ENCODE results near the gene MYO1B. TPM values are rescaled to one million over a fixed set of nuclear protein-coding genes. Genes with fewer than 3 reads are reported as not detected.

MYO1B gene
- total RNA-seq, 1 donor from 2014 or later, result 67.7 TPM

DNA sequence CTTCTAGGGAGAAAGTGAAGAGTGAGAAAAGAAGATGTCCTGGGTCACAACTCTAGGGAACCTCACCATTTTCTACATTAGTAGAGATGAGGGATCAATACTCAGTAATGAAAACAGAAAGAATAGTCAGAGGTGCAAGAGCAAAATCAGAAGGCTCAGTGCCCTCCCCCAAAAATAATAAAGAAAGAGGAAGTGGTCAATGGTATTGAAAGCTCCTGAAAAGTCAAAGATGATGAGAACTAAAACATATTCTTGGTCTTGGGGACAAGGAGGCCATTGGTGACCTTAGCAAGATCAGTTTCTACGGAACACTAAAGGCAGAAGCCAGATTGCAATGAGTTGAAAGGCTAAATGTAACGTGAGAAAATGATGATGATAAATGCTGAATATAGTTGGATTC lies 24.5 kb upstream of the MYO1B start:
- H3K36me3 Mint-ChIP-seq, result no peaks in the 10 kb centered on the region
- no peak overlapping the region for H3K4me3 Mint-ChIP-seq
- TF ChIP-seq, protein P1, sequence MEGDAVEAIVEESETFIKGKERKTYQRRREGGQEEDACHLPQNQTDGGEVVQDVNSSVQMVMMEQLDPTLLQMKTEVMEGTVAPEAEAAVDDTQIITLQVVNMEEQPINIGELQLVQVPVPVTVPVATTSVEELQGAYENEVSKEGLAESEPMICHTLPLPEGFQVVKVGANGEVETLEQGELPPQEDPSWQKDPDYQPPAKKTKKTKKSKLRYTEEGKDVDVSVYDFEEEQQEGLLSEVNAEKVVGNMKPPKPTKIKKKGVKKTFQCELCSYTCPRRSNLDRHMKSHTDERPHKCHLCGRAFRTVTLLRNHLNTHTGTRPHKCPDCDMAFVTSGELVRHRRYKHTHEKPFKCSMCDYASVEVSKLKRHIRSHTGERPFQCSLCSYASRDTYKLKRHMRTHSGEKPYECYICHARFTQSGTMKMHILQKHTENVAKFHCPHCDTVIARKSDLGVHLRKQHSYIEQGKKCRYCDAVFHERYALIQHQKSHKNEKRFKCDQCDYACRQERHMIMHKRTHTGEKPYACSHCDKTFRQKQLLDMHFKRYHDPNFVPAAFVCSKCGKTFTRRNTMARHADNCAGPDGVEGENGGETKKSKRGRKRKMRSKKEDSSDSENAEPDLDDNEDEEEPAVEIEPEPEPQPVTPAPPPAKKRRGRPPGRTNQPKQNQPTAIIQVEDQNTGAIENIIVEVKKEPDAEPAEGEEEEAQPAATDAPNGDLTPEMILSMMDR (conservative IDR thresholded peaks at IDR 0.05), result no peak
- no peaks in the 10 kb centered on the region for H3K27me3 Mint-ChIP-seq
- DNase-seq (ENCODE audit: extremely low spot score, unreplicated experiment), result no peak
- H3K4me1 Mint-ChIP-seq (ENCODE audit: unreplicated experiment), result peaks cover 9% of the 10 kb centered on the region
- no peak overlapping the region for H3K27ac Mint-ChIP-seq
- H3K9me3 Mint-ChIP-seq, result peaks cover 8% of the 10 kb centered on the region

DNA sequence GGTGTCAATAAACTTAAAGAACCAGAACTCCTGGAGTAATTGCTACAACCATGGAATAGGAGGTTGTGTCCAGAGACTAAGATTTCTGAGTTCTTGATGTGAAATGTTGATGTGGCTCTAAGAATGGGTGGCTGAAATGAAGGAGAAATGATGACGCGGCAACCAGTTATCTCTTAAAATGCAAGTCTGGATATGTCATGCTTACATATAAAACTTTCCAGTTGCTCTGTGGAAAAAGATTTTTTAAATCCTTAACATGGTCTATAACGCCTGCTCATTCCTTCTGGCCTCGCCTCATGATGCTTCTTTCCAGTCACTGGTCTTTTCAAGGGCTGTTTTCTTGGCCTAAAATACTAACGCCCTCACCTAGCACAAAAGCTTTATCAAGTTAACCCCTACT lies 23.5 kb upstream of the MYO1B start:
- Mint-ChIP-seq H3K4me3 (no peak overlapping the region), H3K4me1 (ENCODE audit: unreplicated experiment) (peaks cover 13% of the 10 kb centered on the region), H3K36me3 (no peaks in the 10 kb centered on the region), H3K9me3 (peaks cover 8% of the 10 kb centered on the region), H3K27me3 (no peaks in the 10 kb centered on the region), H3K27ac (no peak overlapping the region)
- TF ChIP-seq, protein P1 (conservative IDR thresholded peaks at IDR 0.05), result no peak
- no peak for DNase-seq (ENCODE audit: extremely low spot score, unreplicated experiment)

DNA sequence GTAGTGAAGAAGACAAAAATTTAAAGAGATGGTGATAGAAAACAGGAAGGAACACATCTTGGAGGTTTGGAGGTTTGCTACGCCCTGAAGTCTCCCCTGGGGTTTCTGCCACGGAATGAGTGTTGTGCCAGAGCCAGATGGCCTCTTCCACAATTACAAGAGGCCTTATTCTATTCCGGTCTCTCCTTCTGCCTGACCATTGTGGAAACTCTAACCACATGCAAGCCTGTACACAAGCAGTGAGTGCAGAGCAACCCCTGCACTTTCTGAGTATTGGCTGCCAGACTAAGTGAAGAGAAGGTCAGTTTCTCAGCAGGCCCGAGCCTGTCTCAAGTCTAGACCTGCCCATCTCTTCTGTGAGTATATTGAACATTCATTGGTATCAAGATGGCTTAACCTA lies 22.7 kb upstream of the MYO1B start:
- H3K27me3 Mint-ChIP-seq, result no peaks in the 10 kb centered on the region
- peaks cover 8% of the 10 kb centered on the region for H3K9me3 Mint-ChIP-seq
- DNase-seq (ENCODE audit: extremely low spot score, unreplicated experiment), result no peak
- H3K27ac Mint-ChIP-seq, result no peak overlapping the region
- no peak overlapping the region for H3K4me3 Mint-ChIP-seq
- no peaks in the 10 kb centered on the region for H3K36me3 Mint-ChIP-seq
- H3K4me1 Mint-ChIP-seq (ENCODE audit: unreplicated experiment), result peaks cover 13% of the 10 kb centered on the region
- TF ChIP-seq, protein P1 (conservative IDR thresholded peaks at IDR 0.05), result no peak

DNA sequence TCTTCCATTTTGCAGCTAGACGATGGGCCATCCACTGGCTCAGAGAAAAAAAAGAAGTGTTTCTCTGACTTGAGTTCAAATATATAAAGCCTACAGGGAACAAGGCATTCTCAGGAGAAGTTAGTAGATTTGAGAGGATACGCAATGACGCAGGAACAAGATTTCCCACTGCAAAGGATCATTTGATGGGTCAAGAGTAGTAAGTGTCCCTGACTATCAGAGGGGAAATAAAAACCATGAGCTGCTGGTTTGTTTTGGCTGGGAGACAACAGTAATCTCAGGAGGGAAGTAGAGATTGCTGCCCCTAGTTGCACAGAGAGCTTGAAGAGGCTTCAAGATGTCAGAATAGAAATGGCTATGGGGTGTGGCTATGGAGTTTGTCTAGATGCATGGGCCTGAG lies 22.3 kb upstream of the MYO1B start:
- DNase-seq (ENCODE audit: extremely low spot score, unreplicated experiment), result no peak
- Mint-ChIP-seq H3K4me1 (ENCODE audit: unreplicated experiment) (peaks cover 16% of the 10 kb centered on the region), H3K9me3 (peaks cover 8% of the 10 kb centered on the region), H3K4me3 (no peak overlapping the region), H3K27me3 (no peaks in the 10 kb centered on the region), H3K36me3 (no peaks in the 10 kb centered on the region), H3K27ac (no peak overlapping the region)
- TF ChIP-seq, protein P1 (conservative IDR thresholded peaks at IDR 0.05), result no peak

DNA sequence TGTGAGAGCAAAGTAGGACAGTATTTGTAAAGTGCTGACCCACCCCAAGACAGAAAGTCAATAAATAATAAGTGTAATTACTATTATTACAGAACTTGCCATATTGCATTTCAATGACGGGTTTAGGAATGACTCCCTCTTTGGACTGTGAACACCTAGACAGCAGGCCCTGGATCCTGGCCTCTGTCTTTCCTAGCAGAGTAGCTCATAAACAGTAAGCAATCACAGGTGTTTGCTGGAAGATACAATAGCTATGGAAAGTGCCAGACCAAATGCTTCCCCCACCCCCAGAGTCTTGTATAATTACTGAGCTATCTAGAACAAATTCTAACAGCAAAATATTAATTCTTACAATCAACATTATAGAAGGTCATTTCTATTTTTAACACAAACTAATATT lies 20.1 kb upstream of the MYO1B start:
- Mint-ChIP-seq H3K27ac (no peak overlapping the region), H3K36me3 (no peaks in the 10 kb centered on the region), H3K9me3 (peaks cover 5% of the 10 kb centered on the region), H3K4me3 (no peak overlapping the region), H3K4me1 (ENCODE audit: unreplicated experiment) (peaks cover 10% of the 10 kb centered on the region), H3K27me3 (no peaks in the 10 kb centered on the region)
- TF ChIP-seq, protein P1 (conservative IDR thresholded peaks at IDR 0.05), result no peak
- no peak for DNase-seq (ENCODE audit: extremely low spot score, unreplicated experiment)

DNA sequence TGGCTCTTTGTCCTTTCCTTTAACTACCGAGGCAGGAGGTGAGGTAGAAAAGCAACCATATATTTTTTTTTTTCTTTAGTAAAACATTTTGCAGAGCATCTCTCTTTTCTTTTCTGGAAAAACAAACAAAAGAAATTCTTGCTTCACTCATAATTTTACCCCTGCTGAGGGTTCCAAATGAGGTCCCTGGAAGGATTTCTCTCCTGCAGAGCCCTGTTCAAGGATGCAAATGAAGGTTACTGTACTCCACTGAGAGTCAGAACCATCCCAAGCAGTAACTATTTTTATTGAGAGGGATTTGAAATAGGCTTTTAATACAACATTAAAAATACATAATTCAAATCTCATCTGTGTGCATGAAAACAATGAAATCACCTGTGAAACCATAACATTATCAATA lies 19.5 kb upstream of the MYO1B start:
- DNase-seq (ENCODE audit: extremely low spot score, unreplicated experiment), result no peak
- Mint-ChIP-seq H3K36me3 (no peaks in the 10 kb centered on the region), H3K27ac (no peak overlapping the region), H3K4me1 (ENCODE audit: unreplicated experiment) (peaks cover 10% of the 10 kb centered on the region), H3K4me3 (no peak overlapping the region), H3K9me3 (no peaks in the 10 kb centered on the region), H3K27me3 (no peaks in the 10 kb centered on the region)
- TF ChIP-seq, protein P1 (conservative IDR thresholded peaks at IDR 0.05), result no peak
